K562 (cell line): ENCODE measurements around the gene KNDC1. TPM values are rescaled to one million over a fixed set of nuclear protein-coding genes. Genes with fewer than 3 reads are reported as not detected.

Source experiments
- CHD7 ChIP-seq: fragments of 200-600 bp; sonication (generic); IDR thresholded peaks from one replicate; pipeline ENCODE4 v1.6.1; 2012; ENCODE audit warnings: mild to moderate bottlenecking, low read depth, low read length, inconsistent platforms
- HCFC1 ChIP-seq: IDR thresholded peaks from 2 replicates; pipeline ENCODE4 v1.6.1; 2012; ENCODE audit warnings: low read depth, low read length, improper control_type of control experiment
- HSF4 ChIP-seq: fragments of 250-450 bp; sonication (Bioruptor Pico); IDR thresholded peaks from 2 replicates; pipeline ENCODE4 v2.1.2; 2022; ENCODE audit warnings: mild to moderate bottlenecking, moderate library complexity, borderline replicate concordance
- NR2C2 ChIP-seq, 2 experiments: fragments of 200-800 bp in 1 of 2; sonication (Bioruptor generic) in 1 of 2; sonication (generic) in 1 of 2; formaldehyde crosslinking in 1 of 2; IDR thresholded peaks; 2 replicates each; pipeline versions ENCODE4 v1.6.1 to v1.8.0; 2016 to 2022; ENCODE audit warnings: mild to moderate bottlenecking in 1 of 2, missing compliant biosample characterization in 1 of 2, missing genetic modification characterization in 1 of 2, missing genetic modification reagents in 1 of 2
- PHF8 ChIP-seq: fragments of 200-600 bp; sonication (generic); IDR thresholded peaks from 2 replicates; pipeline ENCODE4 v1.6.1; 2012; ENCODE audit warnings: mixed run types, mild to moderate bottlenecking, inconsistent platforms, low read length, moderate library complexity, borderline replicate concordance
- POU5F1 ChIP-seq: fragments of 150-350 bp; IDR thresholded peaks from 2 replicates; pipeline ENCODE4 v1.6.1; 2014; ENCODE audit warnings: borderline replicate concordance, low read length, low read depth, mild to moderate bottlenecking; ENCODE audit not compliant: partially characterized antibody
- SMARCB1 ChIP-seq: IDR thresholded peaks from 2 replicates; pipeline ENCODE4 v1.6.1; 2011; ENCODE audit warnings: improper control_type of control experiment, low read depth; ENCODE audit not compliant: insufficient read length
- SREBF2 ChIP-seq: sonication (generic); formaldehyde crosslinking; IDR thresholded peaks from 2 replicates; pipeline ENCODE4 v1.4.0; 2020; ENCODE audit warnings: mild to moderate bottlenecking, missing genetic modification reagents
- SRF ChIP-seq, 2 experiments: fragments of 250-450, 450-650 bp in 1 of 2; sonication (Bioruptor Pico) in 1 of 2; sonication (generic) in 1 of 2; formaldehyde crosslinking; IDR thresholded peaks; 2 replicates each; pipeline versions ENCODE4 v1.5.0 to v1.5.1; 2020 to 2022; ENCODE audit warnings: mild to moderate bottlenecking in 1 of 2, missing genetic modification reagents in 1 of 2
- SRSF7 ChIP-seq: fragments of 200-400 bp; formaldehyde crosslinking; optimal IDR thresholded peaks from 2 replicates; pipeline ENCODE3; 2017; ENCODE audit warnings: mild to moderate bottlenecking, low read depth, low read length
- ZBTB33 ChIP-seq: sonication (generic); formaldehyde crosslinking; IDR thresholded peaks from 2 replicates; pipeline ENCODE4 v1.8.1; 2023; ENCODE audit warnings: mild to moderate bottlenecking, missing genetic modification reagents
- ZNF395 ChIP-seq: fragments of 200-800 bp; sonication (Bioruptor generic); IDR thresholded peaks from 2 replicates; pipeline ENCODE4 v1.6.1; 2017; ENCODE audit warnings: missing genetic modification characterization, missing compliant biosample characterization
- ZNF699 ChIP-seq: fragments of 250-450 bp; sonication (Bioruptor Pico); IDR thresholded peaks from 2 replicates; pipeline ENCODE4 v1.8.0; 2021; ENCODE audit warnings: mild to moderate bottlenecking, moderate library complexity; ENCODE audit not compliant: insufficient replicate concordance
- polyA plus RNA-seq, 8 experiments: library from polyadenylated mRNA; depleted of rRNA in 4 of 8; stranded (reverse) in 5 of 8; unstranded in 3 of 8; fragments of >200 nt; fragmentation: Nextera tagmentation in 2 of 8; fragmentation: Illumina TruSeq in 1 of 8; extraction: Ambion mirVana in 2 of 8; extraction: Trizol in 1 of 8; gene quantifications; 2 replicates each; pipeline versions ENCODE4 v1.2.1 to v1.2.3, GENCODE V29; 2011 to 2014; ENCODE audit warnings: inconsistent platforms in 1 of 8, missing spikeins in 1 of 8
- total RNA-seq, 7 experiments: library from RNA; depleted of rRNA in 6 of 7; stranded (reverse); fragments of >200 nt in 6 of 7; fragmentation: Illumina TruSeq in 2 of 7; extraction: Trizol in 2 of 7; gene quantifications; 2 replicates each; pipeline versions ENCODE4 v1.2.1 to v1.2.3, GENCODE V29; 2011 to 2021; ENCODE audit warnings: low replicate concordance in 1 of 7

The KNDC1 gene
- total and polyA plus RNA-seq, 9 of the 15 experiments (the other 6 are each of a cell fraction or from before 2014, with no cell fraction given), result 0.07 to 0.26 (median 0.11) TPM; not detected in 6

GRCh38 chr10:133143200-133143533 lies 16.9 kb upstream of the KNDC1 start (continued):
- TF ChIP-seq SRF (CRISPR knock-in tag; IDR thresholded peaks at IDR 0.05) (no peak; a peak in 1 of 4 replicates), SREBF2 (CRISPR knock-in tag) (no peak), NR2C2 (CRISPR knock-in tag; IDR thresholded peaks at IDR 0.05) (no peak), NR2C2 (tag; IDR thresholded peaks at IDR 0.05) (peak; percentile 19; the same call in 1 of the 2 replicates), POU5F1 (no peak), HSF4 (CRISPR knock-in tag) (no peak), HCFC1 (no peak), ZNF699 (CRISPR knock-in tag) (no peak), ZNF395 (CRISPR knock-in tag) (peak; percentile 45; the same call in 1 of the 2 replicates), SMARCB1 (no peak), SRSF7 (no peak), ZBTB33 (no peak), PHF8 (no peak), CHD7 (no peak)
